HG02981 (cell line): ENCODE results near the gene ANKRD60.

Experiments used
- ATAC-seq: cut with Tn5 transposase; IDR thresholded peaks from one replicate; pipeline ENCODE4 v1.9.1; 2021; ENCODE audit warnings: mild to moderate bottlenecking, moderate library complexity; ENCODE audit not compliant: unreplicated experiment

The ANKRD60 gene

GRCh38 chr20:58167759-58168158, 60.7 kb downstream of the ANKRD60 start:
- no peak for ATAC-seq
